A673 (cell line): ENCODE data around the gene DGKD. TPM values are rescaled to one million over a fixed set of nuclear protein-coding genes. Genes with fewer than 3 reads are reported as not detected.
A peak's percentile ranks its signal among the peaks of the same experiment; 100 is the strongest.

Experiments used
- BruUV-seq: library from RNA; stranded (reverse); fragments of 400-500 nt; replicated peaks from 2 replicates; lab custom pipeline; 2021; lab: Mats Ljungman, UMichigan
- CTCF ChIA-PET: fragments of 300-600 bp; sonication (Branson Sonifier 250); formaldehyde crosslinking; loops from one replicate; lab custom pipeline; 2022; ENCODE audit warnings: antibody characterized with exemption; lab: Charles Lee
- POLR2A ChIA-PET: fragments of 300-600 bp; sonication (Branson Sonifier 250); formaldehyde crosslinking; loops from one replicate; lab custom pipeline; 2022; ENCODE audit warnings: antibody characterized with exemption; ENCODE audit not compliant: low non-redundant PET; lab: Charles Lee
- DNase-seq: peaks from one replicate; pipeline ENCODE4 v3.0.0-alpha.2; 2015; ENCODE audit warnings: low spot score
- H3K27ac ChIP-seq: fragments of 200-600 bp; sonication (generic); 2 replicates; pipeline ENCODE4 v1.5.1; 2016; ENCODE audit warnings: mixed run types, low read depth, mild to moderate bottlenecking, mixed read lengths, antibody characterized with exemption, low read length; ENCODE audit not compliant: poor library complexity, severe bottlenecking
- H3K27me3 ChIP-seq: fragments of 200-600 bp; sonication (generic); replicated peaks from 2 replicates; pipeline ENCODE4 v1.6.1; 2017; ENCODE audit warnings: mixed run types, low read depth, mild to moderate bottlenecking, mixed read lengths, antibody characterized with exemption, low read length; ENCODE audit not compliant: insufficient read depth, poor library complexity
- H3K36me3 ChIP-seq: fragments of 200-600 bp; sonication (generic); 2 replicates; pipeline ENCODE4 v1.6.1; 2016; ENCODE audit warnings: mixed run types, mild to moderate bottlenecking, mixed read lengths, antibody characterized with exemption, low read length; ENCODE audit not compliant: insufficient read depth, poor library complexity, severe bottlenecking
- H3K4me1 ChIP-seq: fragments of 200-600 bp; sonication (generic); 2 replicates; pipeline ENCODE4 v1.6.1; 2017; ENCODE audit warnings: mixed run types, mild to moderate bottlenecking, mixed read lengths, antibody characterized with exemption, low read length; ENCODE audit not compliant: insufficient read depth, poor library complexity, severe bottlenecking
- H3K4me3 ChIP-seq: fragments of 200-600 bp; sonication (generic); 2 replicates; pipeline ENCODE4 v1.5.1; 2016; ENCODE audit warnings: low read depth, mixed run types, mild to moderate bottlenecking, mixed read lengths, low read length; ENCODE audit not compliant: poor library complexity, severe bottlenecking
- H3K9me3 ChIP-seq: fragments of 200-600 bp; sonication (generic); 2 replicates; pipeline ENCODE4 v1.6.1; 2016; ENCODE audit warnings: mixed run types, low read depth, mild to moderate bottlenecking, mixed read lengths, antibody characterized with exemption, low read length; ENCODE audit not compliant: poor library complexity, severe bottlenecking
- EZH2 ChIP-seq: fragments of 200-600 bp; sonication (generic); IDR thresholded peaks from 2 replicates; pipeline ENCODE4 v1.6.1; 2017; ENCODE audit warnings: borderline replicate concordance, low read depth, mild to moderate bottlenecking, mixed read lengths, antibody characterized with exemption, low read length; ENCODE audit not compliant: poor library complexity, severe bottlenecking
- intact Hi-C: fragments of 100-400 bp; cut with micrococcal nuclease; formaldehyde crosslinking; loops from one replicate; pipeline ENCODE4 v1.10.0; 2022; ENCODE audit not compliant: unreplicated experiment
- total RNA-seq: library from RNA; stranded (reverse); gene quantifications from 2 replicates; pipeline ENCODE4 v1.2.3, GENCODE V29; 2021
- TF ChIP-seq, protein P1 (sequence below): fragments of 300-800, 200-600 bp; sonication (generic); conservative IDR thresholded peaks from 2 replicates; pipeline ENCODE4 v1.5.1; 2017; ENCODE audit warnings: low read depth, mild to moderate bottlenecking, antibody characterized with exemption, low read length, moderate library complexity, mixed read lengths

The DGKD gene
- total RNA-seq, 1 experiment from 2014 or later: 128 TPM

DNA sequence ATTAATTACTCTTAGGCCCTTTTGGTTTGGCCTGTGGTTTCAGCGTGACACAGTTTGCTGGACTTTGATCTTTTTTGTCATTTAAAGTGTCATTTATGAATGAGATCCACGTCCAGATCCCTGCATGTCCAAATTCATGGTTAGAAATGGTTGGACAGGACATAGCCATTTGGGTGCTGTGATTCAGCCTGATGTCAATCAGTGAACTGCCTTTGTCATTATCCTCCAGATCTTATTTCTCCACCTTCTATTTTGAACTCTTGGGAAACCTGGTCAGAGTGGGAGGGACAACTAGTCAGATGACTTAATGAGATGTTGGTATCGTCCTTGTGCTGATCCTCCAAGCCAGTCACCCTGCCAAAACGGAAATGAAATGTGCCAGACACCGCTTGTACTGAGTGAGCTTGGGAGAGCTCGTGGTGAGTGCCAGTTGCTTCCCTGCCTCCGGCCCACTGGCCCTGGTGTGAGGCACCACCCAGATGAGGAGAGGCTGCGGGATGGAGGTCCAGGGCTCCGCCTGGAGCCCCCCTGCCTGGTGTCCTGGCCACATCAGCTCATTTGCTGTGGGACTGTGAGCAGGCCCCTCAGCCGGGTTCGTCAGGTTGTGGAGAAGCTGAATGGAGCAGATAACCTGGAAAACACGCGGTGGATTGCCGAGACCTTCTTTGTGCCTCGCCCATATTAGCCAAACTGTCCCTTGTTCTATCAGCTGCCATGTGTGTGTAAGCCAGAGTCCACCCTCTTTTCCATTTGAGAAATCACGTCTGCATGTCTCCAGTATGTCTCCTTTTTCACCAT, 70.1 kb downstream of the DGKD start:
- Histone ChIP-seq H3K4me1 (peaks cover 28% of the 10 kb centered on the region), H3K27ac (peak overlapping the region; percentile 32), H3K36me3 (peaks cover 4% of the 10 kb centered on the region), H3K9me3 (no peaks in the 10 kb centered on the region), H3K27me3 (no peaks in the 10 kb centered on the region), H3K4me3 (no peak overlapping the region)
- peak; percentile 82 for DNase-seq
- ChIA-PET POLR2A (no interaction called here), CTCF (no interaction called here)
- TF ChIP-seq EZH2: no peak
- TF ChIP-seq, protein P1, sequence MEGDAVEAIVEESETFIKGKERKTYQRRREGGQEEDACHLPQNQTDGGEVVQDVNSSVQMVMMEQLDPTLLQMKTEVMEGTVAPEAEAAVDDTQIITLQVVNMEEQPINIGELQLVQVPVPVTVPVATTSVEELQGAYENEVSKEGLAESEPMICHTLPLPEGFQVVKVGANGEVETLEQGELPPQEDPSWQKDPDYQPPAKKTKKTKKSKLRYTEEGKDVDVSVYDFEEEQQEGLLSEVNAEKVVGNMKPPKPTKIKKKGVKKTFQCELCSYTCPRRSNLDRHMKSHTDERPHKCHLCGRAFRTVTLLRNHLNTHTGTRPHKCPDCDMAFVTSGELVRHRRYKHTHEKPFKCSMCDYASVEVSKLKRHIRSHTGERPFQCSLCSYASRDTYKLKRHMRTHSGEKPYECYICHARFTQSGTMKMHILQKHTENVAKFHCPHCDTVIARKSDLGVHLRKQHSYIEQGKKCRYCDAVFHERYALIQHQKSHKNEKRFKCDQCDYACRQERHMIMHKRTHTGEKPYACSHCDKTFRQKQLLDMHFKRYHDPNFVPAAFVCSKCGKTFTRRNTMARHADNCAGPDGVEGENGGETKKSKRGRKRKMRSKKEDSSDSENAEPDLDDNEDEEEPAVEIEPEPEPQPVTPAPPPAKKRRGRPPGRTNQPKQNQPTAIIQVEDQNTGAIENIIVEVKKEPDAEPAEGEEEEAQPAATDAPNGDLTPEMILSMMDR: no peak
- BruUV-seq: TSS peak; percentile 16
- intact Hi-C loops: no loop called here

DNA sequence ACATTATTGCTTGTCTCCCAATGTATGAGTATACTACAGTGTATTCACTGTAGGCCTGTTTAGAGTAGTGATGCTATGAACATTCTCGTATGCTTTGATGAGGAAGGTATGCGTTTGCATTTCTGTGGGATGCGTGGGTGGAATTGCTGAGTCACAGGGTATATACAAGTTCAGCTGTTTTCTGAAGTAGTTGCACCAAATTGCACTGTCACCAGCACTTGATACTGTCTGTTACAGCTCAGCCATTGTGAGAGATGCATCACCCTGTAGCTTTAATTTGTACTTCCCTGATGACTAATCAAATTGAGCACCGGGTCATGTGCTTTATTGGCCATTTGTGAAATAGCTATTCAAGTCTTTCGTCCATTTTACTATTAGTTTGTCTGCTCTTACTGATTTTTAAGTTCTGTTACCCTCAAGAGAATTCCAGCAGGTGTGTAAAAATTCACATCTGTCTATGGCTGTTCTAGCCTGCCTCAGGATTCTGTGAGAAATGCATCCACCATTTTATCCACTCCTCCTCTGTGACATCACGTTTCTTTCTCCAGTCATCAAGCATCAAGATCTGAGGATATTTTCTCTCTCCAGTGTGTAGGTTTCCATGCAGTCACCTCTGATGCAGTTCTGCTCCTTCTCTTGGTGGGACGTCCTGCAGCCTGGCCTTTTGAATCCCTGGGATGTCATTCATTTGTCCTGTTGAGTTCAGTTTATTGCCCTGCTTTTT, 72.5 kb downstream of the DGKD start:
- H3K27ac ChIP-seq: no peak overlapping the region
- no peak overlapping the region for H3K4me3 ChIP-seq
- CTCF ChIA-PET: no interaction called here
- H3K9me3 ChIP-seq: no peaks in the 10 kb centered on the region
- DNase-seq: peak; percentile 63
- BruUV-seq: no TSS peak
- H3K4me1 ChIP-seq: peaks cover 45% of the 10 kb centered on the region
- no peak for TF ChIP-seq EZH2
- TF ChIP-seq, protein P1: no peak
- no peaks in the 10 kb centered on the region for H3K27me3 ChIP-seq
- POLR2A ChIA-PET: no interaction called here
- intact Hi-C loops: no loop called here
- H3K36me3 ChIP-seq: peaks cover 4% of the 10 kb centered on the region

DNA sequence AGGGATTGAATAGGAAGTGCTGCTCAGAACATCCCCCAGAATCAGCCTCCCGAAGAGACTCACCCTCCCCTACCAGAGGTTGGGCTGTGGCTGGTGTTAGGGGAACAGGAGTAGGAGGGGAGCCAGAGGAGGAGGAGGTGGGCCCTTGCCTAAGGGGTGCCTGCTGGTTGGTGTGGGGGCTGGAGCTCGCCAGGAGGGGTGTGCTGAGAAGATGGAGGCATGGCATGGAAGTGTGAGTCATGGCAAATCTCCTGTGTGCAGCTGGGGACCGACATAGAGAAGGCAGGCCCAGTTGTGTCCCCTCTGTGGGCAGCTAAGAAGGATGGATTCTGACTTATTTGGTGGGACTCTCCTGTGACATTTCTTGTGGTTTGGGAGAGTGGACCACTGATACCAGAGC, 73.7 kb downstream of the DGKD start:
- Histone ChIP-seq H3K27me3 (no peaks in the 10 kb centered on the region), H3K27ac (no peak overlapping the region), H3K4me3 (no peak overlapping the region), H3K4me1 (peaks cover 38% of the 10 kb centered on the region), H3K9me3 (no peaks in the 10 kb centered on the region), H3K36me3 (peaks cover 4% of the 10 kb centered on the region)
- ChIA-PET CTCF (no interaction called here), POLR2A (interaction anchor here (0.6 kb wide), 1 partner anchor 12 kb away, joined by 3 read pairs; no protein-coding TSS in a partner anchor)
- TF ChIP-seq, protein P1: no peak
- no peak for TF ChIP-seq EZH2
- DNase-seq: no peak
- no TSS peak for BruUV-seq
- intact Hi-C loops: no loop called here
